ENCODE data around the gene RRAD.

Gene RRAD

DNA sequence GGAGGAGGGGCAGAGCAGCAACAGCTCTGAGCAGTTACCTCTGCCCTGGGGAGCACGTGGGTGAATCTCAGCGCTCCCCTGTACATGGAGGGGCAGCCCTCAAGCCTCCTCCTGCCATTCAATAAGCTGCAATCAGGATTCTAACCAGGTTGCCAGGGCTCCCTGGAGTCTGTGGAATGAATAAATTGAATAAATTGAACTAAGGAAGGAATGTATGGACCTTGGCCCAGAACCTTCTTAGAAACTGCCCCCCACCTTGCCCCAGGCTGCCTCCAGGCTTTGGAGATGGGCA is 5.1 kb downstream of the RRAD start:
- DNase-seq (ENCODE audit: low read depth): no peak
- H3K4me3 ChIP-seq (ENCODE audit: control insufficient read depth, low read depth, low read length): no peak overlapping the region
- TF ChIP-seq, protein P1, sequence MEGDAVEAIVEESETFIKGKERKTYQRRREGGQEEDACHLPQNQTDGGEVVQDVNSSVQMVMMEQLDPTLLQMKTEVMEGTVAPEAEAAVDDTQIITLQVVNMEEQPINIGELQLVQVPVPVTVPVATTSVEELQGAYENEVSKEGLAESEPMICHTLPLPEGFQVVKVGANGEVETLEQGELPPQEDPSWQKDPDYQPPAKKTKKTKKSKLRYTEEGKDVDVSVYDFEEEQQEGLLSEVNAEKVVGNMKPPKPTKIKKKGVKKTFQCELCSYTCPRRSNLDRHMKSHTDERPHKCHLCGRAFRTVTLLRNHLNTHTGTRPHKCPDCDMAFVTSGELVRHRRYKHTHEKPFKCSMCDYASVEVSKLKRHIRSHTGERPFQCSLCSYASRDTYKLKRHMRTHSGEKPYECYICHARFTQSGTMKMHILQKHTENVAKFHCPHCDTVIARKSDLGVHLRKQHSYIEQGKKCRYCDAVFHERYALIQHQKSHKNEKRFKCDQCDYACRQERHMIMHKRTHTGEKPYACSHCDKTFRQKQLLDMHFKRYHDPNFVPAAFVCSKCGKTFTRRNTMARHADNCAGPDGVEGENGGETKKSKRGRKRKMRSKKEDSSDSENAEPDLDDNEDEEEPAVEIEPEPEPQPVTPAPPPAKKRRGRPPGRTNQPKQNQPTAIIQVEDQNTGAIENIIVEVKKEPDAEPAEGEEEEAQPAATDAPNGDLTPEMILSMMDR (IDR thresholded peaks at IDR 0.05; ENCODE audit: control insufficient read depth, insufficient read depth, low read depth, low read length, missing control alignments): no peak

DNA sequence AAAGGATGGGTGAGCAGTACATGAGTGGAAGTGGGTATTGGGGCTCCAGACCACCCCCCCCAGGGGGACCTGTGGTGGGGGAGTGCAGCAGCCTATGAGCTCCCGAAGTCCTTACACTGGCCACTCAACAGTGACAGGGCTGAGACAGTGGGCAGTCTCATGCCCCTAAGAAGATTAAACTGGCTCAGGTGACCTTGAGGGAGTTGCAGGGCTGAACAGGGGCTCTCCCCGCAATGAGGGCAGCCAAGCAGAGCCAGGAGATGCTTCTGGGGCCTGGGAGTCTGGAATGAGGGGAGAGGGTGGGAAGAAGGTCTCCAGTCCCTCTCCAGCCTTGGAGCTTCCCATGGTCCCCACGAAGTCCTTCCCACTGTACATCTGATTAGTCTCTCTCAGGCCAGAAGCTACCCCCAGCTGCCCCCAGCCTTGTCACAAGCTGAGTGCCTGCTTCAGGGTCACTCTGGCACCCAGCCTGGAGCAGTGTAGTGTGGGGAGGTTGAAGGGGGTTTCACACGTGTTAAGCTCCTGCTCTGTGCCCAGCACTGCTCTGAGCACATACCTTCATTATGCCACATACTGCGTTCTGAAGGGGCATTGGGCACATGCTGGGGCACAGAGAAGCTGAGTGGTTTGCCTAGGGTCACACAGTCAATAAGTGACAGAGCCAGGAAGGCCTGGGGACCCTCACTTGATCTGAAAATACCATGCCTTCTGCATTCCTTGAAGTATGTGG is 5.6 kb downstream of the RRAD start:
- H3K4me3 ChIP-seq (ENCODE audit: control insufficient read depth, low read depth, low read length): no peak overlapping the region
- TF ChIP-seq, protein P1 (IDR thresholded peaks at IDR 0.05; ENCODE audit: control insufficient read depth, insufficient read depth, low read depth, low read length, missing control alignments): no peak
- DNase-seq (ENCODE audit: low read depth): no peak

DNA sequence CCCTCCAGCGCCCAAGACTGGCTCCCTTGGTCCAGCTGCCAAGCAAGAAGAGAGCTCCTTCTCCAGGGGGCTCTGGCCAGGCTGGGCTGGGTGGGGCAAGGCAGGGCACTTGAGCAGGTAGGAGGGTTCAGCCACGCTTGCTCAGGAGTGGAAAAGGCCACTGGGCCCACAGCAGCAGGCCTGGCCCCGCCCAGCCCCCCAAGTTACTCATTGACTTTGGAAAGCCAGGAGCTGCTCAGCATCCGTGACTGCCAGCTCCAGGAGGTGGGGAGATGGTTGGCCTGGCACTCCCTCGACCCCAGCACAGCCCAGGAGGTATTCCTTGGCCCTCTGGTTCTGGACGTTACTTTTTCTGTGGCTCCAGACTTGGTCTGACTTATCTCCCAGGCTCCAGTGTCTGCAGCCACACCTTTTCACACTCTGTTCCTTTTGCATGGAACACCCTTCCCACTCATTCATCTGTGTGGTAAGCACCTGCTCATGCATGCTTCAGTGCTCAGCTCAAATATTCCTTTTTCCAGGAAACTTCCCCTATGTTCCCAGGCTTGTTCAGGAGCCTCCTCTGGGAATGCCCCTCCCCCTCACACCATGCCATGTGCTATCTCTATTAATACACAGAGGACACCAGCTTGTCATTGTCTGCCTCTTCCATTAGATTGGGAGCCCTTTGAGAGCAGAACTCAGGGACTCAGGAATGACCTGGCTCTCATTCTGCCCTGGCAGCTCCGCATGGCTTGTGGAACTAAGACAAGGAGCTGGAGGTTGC is 6.3 kb downstream of the RRAD start, which contains the start of gene CDH16:
Gene CDH16 (minus strand): TSS at position 83 of the 766 bp plus-strand sequence. CDS start 820 bp downstream, outside the sequence.
- no peak for DNase-seq (ENCODE audit: low read depth)
- TF ChIP-seq, protein P1 (IDR thresholded peaks at IDR 0.05; ENCODE audit: control insufficient read depth, insufficient read depth, low read depth, low read length, missing control alignments): no peak
- H3K4me3 ChIP-seq (ENCODE audit: control insufficient read depth, low read depth, low read length): no peak within 1 kb of the TSS

DNA sequence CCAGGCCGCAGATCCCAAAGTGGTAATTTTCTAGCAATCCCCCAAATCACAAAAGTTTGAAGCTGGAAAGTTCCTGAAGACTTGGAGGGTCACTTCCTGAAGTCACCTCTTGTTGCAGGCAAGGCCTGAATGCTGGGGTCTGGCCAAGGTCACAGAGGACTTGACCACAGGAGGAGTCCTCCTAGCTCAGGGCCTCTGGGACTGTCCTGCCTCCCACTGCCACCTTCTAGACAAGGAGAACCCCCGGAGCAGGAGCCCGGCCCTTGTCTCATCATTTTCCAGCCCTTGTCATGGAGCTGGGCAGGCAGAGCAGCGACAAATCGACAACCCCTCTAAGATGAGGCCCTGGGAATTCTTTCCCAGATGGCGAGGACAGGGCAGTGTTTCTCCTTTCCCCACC is 7.0 kb downstream of the RRAD start:
- TF ChIP-seq, protein P1 (IDR thresholded peaks at IDR 0.05; ENCODE audit: control insufficient read depth, insufficient read depth, low read depth, low read length, missing control alignments): no peak
- no peak overlapping the region for H3K4me3 ChIP-seq (ENCODE audit: control insufficient read depth, low read depth, low read length)
- no peak for DNase-seq (ENCODE audit: low read depth)

DNA sequence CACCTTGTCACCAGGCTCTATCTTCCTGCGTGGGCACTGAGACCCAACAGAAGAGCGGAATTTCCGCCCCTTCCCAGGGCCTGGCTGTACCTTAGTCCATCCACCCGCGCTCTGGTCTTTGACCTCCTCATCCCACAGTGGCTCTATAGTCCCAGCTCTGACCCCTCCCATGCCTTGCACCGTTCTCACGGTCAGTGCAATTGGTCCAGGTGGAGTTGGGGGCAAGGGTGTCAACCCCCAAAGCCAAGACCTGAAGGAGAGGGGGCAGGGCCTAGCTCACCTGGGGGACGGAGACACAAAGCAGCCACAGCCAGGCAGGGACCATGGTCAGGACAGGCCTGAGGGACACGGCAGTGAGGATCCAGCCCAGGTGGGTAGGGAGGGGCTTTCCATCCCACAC is 7.6 kb downstream of the RRAD start:
- no peak overlapping the region for H3K4me3 ChIP-seq (ENCODE audit: control insufficient read depth, low read depth, low read length)
- TF ChIP-seq, protein P1 (IDR thresholded peaks at IDR 0.05; ENCODE audit: control insufficient read depth, insufficient read depth, low read depth, low read length, missing control alignments): no peak
- no peak for DNase-seq (ENCODE audit: low read depth)

DNA sequence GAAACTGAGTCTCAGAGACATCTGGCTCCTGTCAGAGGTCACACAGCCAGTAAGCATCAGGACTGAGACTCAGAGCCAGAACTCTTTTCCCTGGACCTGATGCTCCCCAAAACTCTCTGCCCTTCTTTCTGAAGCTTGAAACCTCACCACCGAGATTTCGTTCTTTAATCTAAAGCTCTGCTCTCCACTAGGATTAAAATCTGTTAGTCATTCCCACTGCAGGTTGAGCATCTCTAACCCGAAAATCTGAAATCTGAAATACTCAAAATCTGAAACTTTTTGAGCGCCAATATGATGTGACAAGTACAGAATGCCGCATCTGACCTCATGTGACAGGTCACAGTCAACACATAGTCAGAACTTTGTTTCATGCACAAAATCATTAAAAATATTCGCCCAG is 8.8 kb downstream of the RRAD start:
- TF ChIP-seq, protein P1 (IDR thresholded peaks at IDR 0.05; ENCODE audit: control insufficient read depth, insufficient read depth, low read depth, low read length, missing control alignments): no peak
- no peak for DNase-seq (ENCODE audit: low read depth)
- H3K4me3 ChIP-seq (ENCODE audit: control insufficient read depth, low read depth, low read length): no peak overlapping the region

All from AG09309 (cell line).